HG03571 (cell line): ENCODE measurements around the gene WFDC2.

ENCODE experiments used
- ATAC-seq: cut with Tn5 transposase; IDR thresholded peaks from one replicate; pipeline ENCODE4 v1.9.1; 2021; ENCODE audit not compliant: unreplicated experiment

The WFDC2 gene

GRCh38 chr20:45495501-45495941 lies 26.0 kb downstream of the WFDC2 start:
- ATAC-seq, result no peak

GRCh38 chr20:45496166-45496565 lies 26.6 kb downstream of the WFDC2 start:
- no peak for ATAC-seq

- no peak for ATAC-seq
These were observed 28.5 kb downstream of the WFDC2 start for GRCh38 chr20:45497971-45498494.

- ATAC-seq, result no peak
These were observed 30.5 kb downstream of the WFDC2 start for GRCh38 chr20:45500022-45500421.

- ATAC-seq, result no peak
These were observed 32.0 kb downstream of the WFDC2 start for GRCh38 chr20:45501600-45501999.

- ATAC-seq, result no peak
These were observed 33.0 kb downstream of the WFDC2 start for GRCh38 chr20:45502561-45502960.

- ATAC-seq, result no peak
These were observed 33.9 kb downstream of the WFDC2 start for GRCh38 chr20:45503403-45503802.

GRCh38 chr20:45506398-45506797 lies 36.8 kb downstream of the WFDC2 start:
- no peak for ATAC-seq

GRCh38 chr20:45507011-45507820 lies 37.7 kb downstream of the WFDC2 start:
- no peak for ATAC-seq

GRCh38 chr20:45508068-45508886 lies 38.7 kb downstream of the WFDC2 start:
- ATAC-seq, result no peak

GRCh38 chr20:45509091-45509490 lies 39.5 kb downstream of the WFDC2 start:
- no peak for ATAC-seq

- no peak for ATAC-seq
These were observed 40.8 kb downstream of the WFDC2 start for GRCh38 chr20:45510242-45510862.

GRCh38 chr20:45515147-45515913 lies 45.8 kb downstream of the WFDC2 start, which contains the start of gene SPINT3:
Gene SPINT3 (minus strand): TSS chr20:45515622. CDS start chr20:45515608, 14 bp downstream.
- no peak for ATAC-seq

- no peak for ATAC-seq
These were observed 48.7 kb downstream of the WFDC2 start for GRCh38 chr20:45518282-45518681.

- no peak for ATAC-seq
These were observed 54.3 kb downstream of the WFDC2 start for GRCh38 chr20:45523821-45524220.

- no peak for ATAC-seq
These were observed 57.7 kb downstream of the WFDC2 start for GRCh38 chr20:45527294-45527693.
